ENCODE data around the gene PAPOLA.

The PAPOLA gene

DNA sequence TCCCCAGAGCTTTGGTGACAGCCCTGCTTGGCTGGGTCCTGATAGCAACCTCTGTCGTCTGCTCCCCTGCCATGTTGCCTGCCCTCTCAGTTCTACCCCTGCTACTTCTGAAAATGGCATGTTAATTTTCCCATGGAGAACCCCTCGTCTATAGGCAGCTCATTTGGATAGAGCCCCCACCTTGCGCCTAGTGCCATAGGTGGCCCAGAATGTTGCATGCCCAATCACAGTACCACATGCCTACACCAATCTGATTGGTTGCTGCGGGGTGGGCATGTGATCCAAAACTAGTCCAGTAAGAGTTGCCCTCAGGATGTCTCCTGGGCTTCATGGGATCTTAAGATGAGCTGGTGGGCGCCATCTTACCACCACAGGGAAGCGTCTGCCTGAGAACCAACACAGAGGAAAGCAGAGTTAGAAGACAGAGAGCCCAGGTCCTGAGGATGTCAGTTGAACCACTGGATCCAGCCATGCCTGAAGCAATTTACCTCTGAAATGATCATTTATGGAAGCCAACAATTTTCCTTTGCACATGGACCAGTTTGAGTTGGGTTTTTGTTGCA, 85.7 kb downstream of the PAPOLA start:
- DNase-seq: no peak

DNA sequence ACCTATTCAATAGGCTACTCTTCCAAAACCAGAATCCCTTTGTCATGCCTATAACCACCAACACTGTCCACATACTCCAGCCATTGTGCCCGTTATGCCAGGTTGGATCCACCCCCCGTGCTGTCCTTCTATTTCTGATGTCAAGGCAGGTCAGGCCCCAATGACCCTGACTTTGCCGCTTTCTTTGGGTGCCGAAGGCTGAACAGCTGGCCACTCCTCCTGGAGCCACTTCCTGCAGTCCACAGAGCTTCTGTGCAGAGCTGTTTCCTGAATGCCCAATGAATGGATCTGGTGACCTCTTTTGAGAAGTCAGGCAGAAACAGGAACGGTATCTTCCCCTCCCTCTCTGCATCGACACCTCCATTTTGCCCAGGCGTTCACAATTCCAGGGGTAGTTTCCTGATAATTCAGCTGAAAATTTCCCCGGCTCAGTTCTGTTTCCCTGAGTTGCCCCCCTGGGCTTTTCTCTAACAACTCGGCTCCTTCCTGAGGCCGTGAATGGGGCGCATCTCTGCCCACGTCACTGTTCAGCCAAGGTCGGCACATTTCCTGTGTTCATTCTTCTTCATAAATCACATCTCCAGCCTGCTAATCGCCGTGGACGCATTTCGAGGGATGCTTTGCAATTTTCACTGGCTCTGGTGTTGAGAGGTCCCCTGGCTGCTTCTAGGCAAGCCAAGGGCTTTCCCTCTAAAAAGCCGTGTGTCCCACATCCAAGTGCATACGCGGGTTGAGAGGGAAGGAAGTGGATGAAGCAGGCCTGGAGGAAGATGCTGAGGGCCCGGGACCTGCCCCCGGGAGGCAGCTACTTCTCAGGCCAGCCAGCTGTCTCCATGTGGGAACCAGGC, 86.5 kb downstream of the PAPOLA start:
- no peak for DNase-seq

DNA sequence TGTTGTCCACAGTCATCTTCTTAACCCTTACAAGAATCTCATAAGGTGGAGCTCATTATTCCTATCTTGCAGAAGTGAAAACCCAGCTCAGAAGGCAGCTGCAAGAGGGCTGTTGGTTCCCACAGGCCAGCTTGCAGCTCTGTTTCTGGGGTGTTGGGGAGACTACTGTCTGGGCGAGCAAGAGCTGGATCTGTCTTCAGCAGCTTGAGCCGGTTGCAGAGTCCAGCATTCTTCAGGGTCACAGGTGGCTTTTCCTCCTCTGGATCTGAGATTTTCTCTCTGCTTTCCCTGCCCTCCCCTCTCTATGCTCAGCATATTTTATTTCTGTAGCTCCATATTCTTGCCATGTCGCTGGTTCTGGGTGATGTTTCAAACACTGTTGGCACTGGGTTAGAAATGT, 87.4 kb downstream of the PAPOLA start:
- no peak for DNase-seq

DNA sequence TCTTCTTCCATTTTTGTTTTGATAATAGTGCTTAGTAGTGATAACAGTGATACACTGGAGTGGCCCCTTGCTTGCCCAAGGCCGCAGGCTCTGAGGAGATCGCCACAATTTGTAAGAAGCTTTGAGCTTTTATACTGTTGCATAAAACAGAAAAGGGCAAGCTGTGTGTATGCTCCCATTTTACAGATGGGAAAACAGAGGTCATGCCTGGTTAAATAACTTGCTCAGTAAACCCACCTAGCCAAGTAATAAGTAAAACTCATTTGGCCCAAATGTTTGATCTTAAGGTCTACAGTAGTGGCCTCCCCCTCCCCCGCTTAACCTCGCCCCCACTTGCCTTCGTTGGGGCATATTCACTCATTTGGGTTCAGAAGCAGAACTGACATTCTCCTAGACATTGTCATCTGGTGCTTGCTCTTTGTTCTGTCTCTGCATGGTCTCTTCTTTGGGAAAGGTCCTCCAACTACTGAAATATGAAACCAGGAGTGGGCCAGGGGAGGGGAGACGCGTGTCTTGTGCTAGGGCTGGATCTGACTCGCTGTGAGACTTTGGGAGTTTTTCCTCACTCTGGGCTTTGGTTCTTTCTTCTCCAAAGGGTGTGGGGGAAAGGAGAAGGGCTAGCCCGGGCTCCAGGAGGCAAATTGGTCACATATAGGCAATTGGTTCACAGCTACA, 88.1 kb downstream of the PAPOLA start:
- no peak for DNase-seq

DNA sequence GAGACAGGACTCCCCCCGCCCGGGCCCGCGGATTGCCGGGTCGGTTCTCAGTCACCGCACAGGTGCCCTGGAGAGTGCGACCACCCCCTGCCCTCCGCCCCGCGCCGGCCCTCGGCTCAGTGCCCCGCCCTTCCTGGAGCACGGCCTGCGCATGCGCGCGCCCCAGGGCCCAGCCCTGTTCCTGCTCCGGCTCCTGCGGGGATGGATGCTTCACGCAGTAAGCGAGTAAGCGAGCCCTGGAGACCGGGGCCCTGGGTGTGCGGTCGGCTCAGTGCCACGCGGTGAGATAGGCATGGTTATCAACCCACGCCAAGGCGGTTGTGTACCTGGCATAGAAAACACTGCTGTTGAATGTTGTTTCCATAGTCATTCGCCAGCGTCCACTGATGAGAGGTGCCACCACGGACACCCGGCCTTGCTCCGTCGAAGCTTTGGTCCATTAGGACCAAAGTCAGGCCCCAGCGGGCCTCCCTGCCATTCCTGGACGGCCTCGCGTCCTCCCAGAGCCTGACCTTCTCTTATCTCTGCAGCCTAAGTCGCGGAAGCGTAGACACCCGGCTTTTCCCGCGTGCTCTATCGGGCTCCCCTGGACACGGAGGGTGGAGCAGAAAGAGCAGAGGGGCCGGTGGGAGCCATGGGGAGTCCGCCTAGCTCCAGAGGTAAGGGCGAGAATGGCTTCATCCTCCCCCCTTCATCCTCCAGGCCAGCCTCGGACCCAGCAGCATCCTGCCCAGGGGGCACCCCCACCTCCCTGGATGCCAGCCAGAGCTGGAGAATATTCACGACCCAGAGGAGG, 90.6 kb downstream of the PAPOLA start:
- peak; percentile 88 for DNase-seq

DNA sequence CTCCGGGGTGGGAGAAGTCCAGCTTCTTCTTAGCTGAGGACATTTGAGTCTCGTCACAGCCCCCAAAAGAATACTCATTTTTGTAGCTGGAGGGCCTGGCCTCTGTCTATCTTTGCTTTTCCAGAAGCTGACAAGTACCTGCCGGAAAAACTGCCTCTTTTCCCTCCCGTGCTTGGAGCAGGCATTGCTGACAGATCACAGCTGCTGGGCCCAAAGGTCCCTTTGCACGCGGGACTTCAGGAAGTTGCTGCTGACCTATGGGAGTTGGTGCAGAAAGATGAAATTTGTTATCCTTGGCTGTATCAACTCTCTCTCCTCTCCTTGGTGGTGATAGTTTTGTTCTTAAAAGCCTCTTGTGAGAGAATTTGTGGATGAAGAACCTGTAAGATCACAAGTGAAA, 92.8 kb downstream of the PAPOLA start:
- DNase-seq: no peak

DNA sequence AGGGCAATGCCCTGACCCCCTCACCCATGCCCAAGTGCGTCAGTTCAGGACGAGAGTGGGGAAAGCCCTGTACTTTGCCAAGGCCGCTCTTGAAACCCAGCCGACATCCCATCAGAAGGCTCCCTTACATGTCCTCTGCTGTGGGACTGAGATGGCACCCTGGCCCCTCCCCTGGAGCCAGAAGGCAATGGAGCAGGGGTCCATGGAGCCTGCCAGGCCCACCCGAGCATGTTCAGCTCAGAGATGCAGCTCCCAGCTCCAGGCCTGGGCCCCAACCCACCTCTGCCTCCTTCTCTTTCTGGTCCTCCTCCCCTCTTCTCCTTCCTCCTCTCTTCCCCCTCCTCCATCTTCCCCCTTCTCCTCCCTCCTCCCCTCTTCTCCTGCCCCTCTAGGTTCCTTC, 95.5 kb downstream of the PAPOLA start:
- no peak for DNase-seq

DNA sequence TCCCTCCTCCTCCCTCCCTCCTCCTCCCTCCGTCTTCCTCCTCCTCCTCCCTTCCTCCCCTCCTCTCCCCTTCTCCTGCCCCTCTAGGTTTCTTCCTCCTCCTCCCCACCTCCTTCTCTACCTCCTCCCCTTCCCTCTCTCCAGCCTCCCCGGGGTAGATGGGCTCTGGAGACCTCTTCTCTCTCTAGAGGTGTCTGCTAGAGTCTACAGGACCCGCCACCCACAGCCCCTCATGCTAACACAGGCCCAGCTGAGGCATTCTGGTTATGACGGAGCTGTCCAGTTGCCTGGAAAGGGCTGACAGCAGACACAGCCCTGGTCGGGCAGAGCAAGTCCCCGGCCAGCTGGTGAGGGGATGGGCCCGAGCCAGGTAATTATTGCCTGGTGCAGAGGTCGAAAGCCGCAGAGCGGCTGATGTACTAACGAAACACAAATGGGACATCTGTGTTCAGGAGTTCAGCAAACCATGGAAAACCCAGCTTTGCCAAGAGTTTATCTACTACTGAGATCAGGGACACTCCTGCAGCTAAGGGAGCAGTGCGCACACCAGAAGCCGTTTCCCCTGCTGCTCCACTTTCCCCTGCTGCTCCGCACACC, 96.2 kb downstream of the PAPOLA start:
- no peak for DNase-seq

DNA sequence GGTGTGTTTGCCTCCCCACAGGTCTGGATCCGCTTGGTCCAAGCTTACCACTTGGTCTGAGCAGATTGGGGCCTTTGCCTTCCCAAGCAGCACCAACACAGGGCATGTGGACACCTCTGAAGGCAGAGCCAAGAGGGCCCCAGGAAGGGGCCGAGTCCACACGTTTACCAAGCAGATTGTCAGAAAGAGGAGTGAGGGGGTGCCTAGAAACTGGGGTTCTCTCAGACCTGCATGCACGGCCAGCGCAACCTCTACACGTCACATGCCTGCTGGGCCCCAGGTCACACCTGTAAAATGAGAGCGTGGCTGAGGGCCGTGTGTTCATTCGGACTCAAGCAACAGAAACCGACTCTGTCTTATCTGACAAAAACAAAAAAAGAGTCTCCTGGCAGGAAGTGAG, 96.9 kb downstream of the PAPOLA start:
- no peak for DNase-seq

DNA sequence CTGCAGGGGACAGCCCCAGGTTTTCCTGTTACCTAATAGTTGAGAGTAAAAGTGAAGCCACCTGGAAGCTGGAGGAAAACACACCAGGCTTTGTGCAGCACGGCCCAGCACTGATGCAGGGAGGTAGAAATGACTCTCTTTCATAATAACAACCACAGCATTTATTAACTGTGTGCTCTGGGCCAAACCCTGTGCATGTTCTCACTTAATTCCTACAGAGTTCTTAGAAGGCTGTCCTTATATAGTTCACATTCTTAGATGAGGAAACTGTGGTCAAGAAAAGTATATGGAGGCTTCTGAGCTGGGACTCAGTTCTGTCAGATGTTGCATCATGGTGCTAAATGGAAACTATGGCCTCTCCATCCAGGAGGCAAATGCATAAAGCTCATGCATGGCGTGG, 100.0 kb downstream of the PAPOLA start:
- DNase-seq: no peak

DNA sequence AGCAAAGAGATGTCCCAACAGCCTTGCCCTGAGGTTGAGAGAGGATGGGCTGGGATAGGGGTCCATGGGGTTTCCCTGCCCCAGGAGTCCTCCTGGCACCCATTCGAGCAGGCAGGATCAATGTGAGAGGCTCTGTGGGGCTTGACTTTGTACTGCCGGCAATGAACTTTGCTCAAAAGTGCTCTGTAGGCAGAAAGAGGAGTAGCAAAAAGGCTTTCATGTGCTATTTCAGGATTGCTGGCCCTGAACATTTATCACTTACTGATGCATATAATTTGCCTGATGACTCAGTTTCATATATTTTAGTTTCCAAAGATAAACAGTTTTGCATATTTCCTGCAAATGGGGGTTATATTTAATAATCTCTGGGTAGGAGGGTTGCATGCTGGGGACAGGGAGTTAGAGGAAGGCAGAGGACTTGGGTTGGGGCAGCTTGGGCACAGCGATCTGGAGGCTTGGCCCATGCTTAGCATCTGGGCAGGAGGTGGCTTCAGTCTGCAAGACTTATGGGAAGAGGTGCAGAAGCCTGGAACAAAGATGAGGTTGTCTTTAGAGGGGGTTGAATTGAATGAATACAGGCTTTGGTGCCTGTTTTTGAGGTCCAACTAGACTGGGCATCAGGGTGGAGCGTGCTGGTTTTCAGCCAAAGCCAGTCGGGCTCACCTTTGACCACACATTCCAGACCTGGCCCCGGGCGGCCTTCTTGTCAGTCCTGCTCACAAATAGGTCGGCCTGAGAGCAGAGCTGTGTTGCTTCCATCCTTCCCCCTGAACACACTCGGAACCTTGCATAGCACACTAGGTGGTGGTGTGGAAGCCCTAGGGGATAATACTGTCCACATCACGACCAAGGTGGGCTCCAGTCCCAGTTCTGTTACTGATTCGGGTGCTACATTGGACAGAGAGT, 101.4 kb downstream of the PAPOLA start:
- no peak for DNase-seq

DNA sequence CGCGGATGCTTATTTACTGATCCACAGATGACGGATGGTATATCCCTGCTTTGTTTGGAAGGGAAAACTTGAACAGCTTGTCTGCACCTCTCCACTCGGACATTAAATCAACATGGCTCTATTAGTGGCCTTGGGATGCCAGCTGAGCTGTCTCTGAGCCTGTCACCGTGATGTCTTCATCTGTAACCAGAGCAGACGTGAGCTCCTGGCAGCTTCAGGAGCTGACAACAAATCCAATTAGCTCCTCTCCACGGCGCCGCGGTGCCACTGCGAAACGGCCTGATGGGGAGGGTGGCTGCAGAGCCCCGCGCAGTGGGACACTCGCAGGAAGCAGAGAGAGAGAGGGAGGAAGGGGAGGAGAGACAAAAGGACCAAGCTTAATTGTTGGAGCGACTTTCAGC, 112.3 kb downstream of the PAPOLA start:
- no peak for DNase-seq

DNA sequence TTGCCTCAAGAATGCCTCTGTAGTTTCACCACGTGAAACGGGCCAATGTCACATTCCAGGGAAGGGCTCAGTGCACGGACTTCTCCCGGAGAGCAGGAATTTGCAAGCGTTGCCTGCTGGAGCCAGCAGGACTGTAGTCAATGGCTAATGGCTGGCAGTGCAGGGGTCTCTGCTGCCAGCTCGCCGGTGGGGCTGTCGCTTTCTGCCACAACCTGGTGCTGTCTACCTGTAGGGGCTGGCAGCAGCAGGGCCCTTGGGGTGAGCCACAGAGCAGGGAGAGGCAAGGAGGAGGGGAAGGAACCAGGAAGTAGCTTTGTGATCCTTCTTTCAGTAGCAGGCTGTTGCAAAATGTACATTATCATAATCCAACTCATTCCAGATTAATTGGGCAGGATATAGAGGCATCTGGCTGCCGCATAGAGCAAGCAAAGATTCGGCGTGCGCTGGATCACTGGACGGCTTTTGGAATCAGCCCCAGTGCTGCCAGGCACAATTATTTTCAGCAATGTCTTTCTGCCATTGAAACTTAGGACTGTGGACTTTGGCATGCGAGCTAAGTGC, 114.1 kb downstream of the PAPOLA start:
- no peak for DNase-seq
